Upper lobe of left lung (tissue), 6 donors: Measurements from ENCODE around the gene IGFBP5. TPM values are rescaled to one million over a fixed set of nuclear protein-coding genes. Genes with fewer than 3 reads are reported as not detected.

ENCODE experiments used
- ATAC-seq, 2 donors: fragments of 200-7000 bp; cut with Tn5 transposase; one replicate each; pipeline ENCODE4 v1.9.1; 2022; ENCODE audit warnings: mild to moderate bottlenecking in 2 of 2, moderate library complexity in 2 of 2; ENCODE audit not compliant: low FRiP score in 2 of 2
- DNase-seq, 2 donors: peaks; one replicate each; pipeline ENCODE4 v3.0.0-alpha.2; 2019 to 2020
- H3K27ac ChIP-seq, 4 donors: fragments of 200-600 bp; sonication (generic); one replicate each; pipeline ENCODE4 v1.5.1; 2016 to 2019
- H3K27me3 ChIP-seq, 4 donors: fragments of 200-600 bp; sonication (generic); one replicate each; pipeline ENCODE4 v1.5.1; 2017 to 2019
- H3K36me3 ChIP-seq, 4 donors: fragments of 200-600 bp; sonication (generic); one replicate each; pipeline ENCODE4 v1.5.1; 2016 to 2019
- H3K4me1 ChIP-seq, 4 donors: fragments of 200-600 bp; sonication (generic); one replicate each; pipeline ENCODE4 v1.5.1; 2018 to 2019
- H3K4me3 ChIP-seq, 4 donors: fragments of 200-600 bp; sonication (generic); one replicate each; pipeline ENCODE4 v1.5.1; 2017 to 2019; ENCODE audit warnings: mild to moderate bottlenecking in 2 of 4, moderate library complexity in 1 of 4
- H3K9me3 ChIP-seq, 4 donors: fragments of 200-600 bp; sonication (generic); one replicate each; pipeline ENCODE4 v1.5.1; 2018 to 2019
- EP300 ChIP-seq, 4 donors: sonication (generic); formaldehyde crosslinking; IDR thresholded peaks; one replicate each; pipeline ENCODE4 v1.5.1; 2017; ENCODE audit warnings: antibody characterized with exemption in 4 of 4, control low read depth in 2 of 4
- POLR2A ChIP-seq, 4 donors: fragments of 450-650 bp; IDR thresholded peaks; one replicate each; pipeline ENCODE4 v1.5.1; 2016 to 2017; ENCODE audit warnings: antibody characterized with exemption in 4 of 4, mild to moderate bottlenecking in 2 of 4
- POLR2AphosphoS5 ChIP-seq, 2 donors: sonication (generic); formaldehyde crosslinking; IDR thresholded peaks; one replicate each; pipeline ENCODE4 v1.5.1; 2017; ENCODE audit warnings: antibody characterized with exemption in 2 of 2
- WGBS, 2 donors: methylation state at CpG; one replicate each; pipeline ENCODE4 v1.1.5; 2017 to 2018; 5-methylcytosine and 5-hydroxymethylcytosine counted together
- total RNA-seq, 6 donors: library from RNA; depleted of rRNA in 4 of 6; stranded (reverse); fragments of >200 nt in 4 of 6; gene quantifications; one replicate each; pipeline versions ENCODE4 v1.1.0 to v1.2.1, GENCODE V29; 2016 to 2021
- TF ChIP-seq, protein P1 (sequence below), 6 experiments: fragments of 450-650 bp in 4 of 6; fragments of 200-600 bp in 2 of 6; sonication (generic) in 2 of 6; IDR thresholded peaks; one replicate each; pipeline ENCODE4 v1.5.1; 2016 to 2019; ENCODE audit warnings: antibody characterized with exemption in 6 of 6
- donor health status: DM: no; HTN: no; CAD: no; lungs with moderate emphysema.
- donor health status: DM: no; HTN: yes; CAD: no; lungs with severe emphysema.

IGFBP5 gene, protein sequence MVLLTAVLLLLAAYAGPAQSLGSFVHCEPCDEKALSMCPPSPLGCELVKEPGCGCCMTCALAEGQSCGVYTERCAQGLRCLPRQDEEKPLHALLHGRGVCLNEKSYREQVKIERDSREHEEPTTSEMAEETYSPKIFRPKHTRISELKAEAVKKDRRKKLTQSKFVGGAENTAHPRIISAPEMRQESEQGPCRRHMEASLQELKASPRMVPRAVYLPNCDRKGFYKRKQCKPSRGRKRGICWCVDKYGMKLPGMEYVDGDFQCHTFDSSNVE
- total RNA-seq, result 100 to 1,000 TPM in 3 of 6 donors, 10 to 100 TPM in 3; 41.9 to 304 (median 95.5) TPM

DNA sequence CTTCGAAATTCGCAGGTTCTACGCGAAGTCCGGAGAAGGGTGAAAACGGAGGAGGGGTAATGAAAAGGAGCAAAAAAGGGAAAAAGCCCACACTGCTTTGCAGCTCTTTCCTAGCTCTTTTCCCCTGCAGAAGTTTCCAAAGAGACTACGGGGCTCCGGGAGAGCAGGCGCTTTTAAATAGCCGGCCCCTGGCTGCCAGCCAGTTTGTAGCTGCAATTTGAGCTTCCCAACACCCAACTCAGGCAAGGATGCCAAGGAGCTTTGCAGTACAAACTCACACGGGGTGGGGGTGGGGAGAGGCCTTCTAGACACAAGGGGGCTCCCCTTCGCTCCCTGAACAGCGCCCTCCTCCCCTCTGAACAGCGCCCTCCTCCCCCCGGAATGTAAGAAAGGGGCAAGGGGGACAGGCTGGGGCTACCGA is at the start of gene IGFBP5:
Gene IGFBP5 (minus strand): TSS at position 149 of the 421 bp plus-strand sequence. CDS start 774 bp downstream, outside the sequence.
- Histone ChIP-seq H3K27ac (peak within 1 kb of the TSS; percentile 27 to 66 (median 40)), H3K27me3 (peaks cover 0 to 18% (median 6%) of the 10 kb centered on the region in 4 donors), H3K4me1 (peaks cover 41 to 52% (median 46%) of the 10 kb centered on the region in 4 donors), H3K9me3 (no peaks in the 10 kb centered on the region), H3K36me3 (no peaks in the 10 kb centered on the region), H3K4me3 (peak within 1 kb of the TSS; percentile 24 to 46 (median 44))
- 13 to 16% methylated on average over 13 to 16 of the region's 16 CpGs for WGBS, 2 donors
- ATAC-seq (peak in 1 of 2 donors; percentile 13), DNase-seq (peak in 1 of 2 donors; percentile 47)
- TF ChIP-seq POLR2AphosphoS5 (IDR thresholded peaks at IDR 0.05) (peak in 1 of 2 donors; percentile 45), POLR2A (IDR thresholded peaks at IDR 0.05) (peak in 1 of 4 donors; percentile 37)
- TF ChIP-seq, protein P1, sequence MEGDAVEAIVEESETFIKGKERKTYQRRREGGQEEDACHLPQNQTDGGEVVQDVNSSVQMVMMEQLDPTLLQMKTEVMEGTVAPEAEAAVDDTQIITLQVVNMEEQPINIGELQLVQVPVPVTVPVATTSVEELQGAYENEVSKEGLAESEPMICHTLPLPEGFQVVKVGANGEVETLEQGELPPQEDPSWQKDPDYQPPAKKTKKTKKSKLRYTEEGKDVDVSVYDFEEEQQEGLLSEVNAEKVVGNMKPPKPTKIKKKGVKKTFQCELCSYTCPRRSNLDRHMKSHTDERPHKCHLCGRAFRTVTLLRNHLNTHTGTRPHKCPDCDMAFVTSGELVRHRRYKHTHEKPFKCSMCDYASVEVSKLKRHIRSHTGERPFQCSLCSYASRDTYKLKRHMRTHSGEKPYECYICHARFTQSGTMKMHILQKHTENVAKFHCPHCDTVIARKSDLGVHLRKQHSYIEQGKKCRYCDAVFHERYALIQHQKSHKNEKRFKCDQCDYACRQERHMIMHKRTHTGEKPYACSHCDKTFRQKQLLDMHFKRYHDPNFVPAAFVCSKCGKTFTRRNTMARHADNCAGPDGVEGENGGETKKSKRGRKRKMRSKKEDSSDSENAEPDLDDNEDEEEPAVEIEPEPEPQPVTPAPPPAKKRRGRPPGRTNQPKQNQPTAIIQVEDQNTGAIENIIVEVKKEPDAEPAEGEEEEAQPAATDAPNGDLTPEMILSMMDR (IDR thresholded peaks at IDR 0.05), result no peak

DNA sequence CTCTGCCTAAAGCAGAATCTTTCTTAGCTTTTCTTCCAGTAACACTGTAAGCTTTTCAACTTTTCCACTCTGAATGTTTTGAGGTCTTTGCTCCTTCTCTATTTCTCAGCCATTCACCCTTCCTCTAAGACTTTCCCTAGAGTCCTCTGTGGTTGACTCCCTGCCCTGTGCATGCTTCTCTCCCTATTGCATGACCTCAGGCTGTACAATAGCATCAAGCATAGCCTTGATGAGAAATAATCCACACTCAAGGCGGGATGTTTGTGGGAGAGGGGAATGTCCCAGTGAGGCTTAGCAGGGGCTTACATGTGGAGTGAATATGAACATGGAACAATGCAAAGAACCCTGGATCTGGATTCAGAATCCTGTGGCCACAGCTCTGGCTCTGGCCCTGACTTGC is 48.4 kb upstream of the IGFBP5 start:
- no peak for ATAC-seq
- Histone ChIP-seq H3K27me3 (no peaks in the 10 kb centered on the region), H3K36me3 (no peaks in the 10 kb centered on the region), H3K27ac (no peak overlapping the region), H3K4me3 (no peak overlapping the region), H3K4me1 (peaks cover 10 to 25% (median 17%) of the 10 kb centered on the region in 4 donors), H3K9me3 (no peaks in the 10 kb centered on the region)
- WGBS, 2 donors, result 80 to 91% methylated on average over 1 of the region's 1 CpG
- DNase-seq, result no peak
- TF ChIP-seq POLR2AphosphoS5 (IDR thresholded peaks at IDR 0.05) (no peak), POLR2A (IDR thresholded peaks at IDR 0.05) (no peak), EP300 (IDR thresholded peaks at IDR 0.05) (no peak)
- TF ChIP-seq, protein P1 (IDR thresholded peaks at IDR 0.05), result no peak

DNA sequence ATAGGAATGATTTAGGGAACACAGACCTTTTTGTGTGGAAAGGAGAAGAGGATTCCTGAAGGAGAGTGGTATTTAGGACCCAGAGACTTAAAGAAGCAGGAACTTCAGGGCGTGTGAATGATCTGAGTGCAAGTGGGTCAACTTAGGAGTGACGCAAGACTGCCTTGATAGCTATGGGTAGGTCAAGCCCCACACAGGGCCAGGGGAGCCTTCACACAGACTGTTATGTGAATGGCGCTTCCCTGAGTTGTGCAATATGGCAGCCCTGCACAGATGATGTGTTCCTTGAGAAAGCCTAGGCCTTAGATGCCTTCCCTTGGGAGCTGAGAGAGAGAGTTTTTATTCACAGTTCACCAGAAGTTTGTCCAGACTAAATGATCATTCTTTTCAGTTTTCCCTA is 47.1 kb upstream of the IGFBP5 start:
- TF ChIP-seq POLR2A (IDR thresholded peaks at IDR 0.05) (no peak), POLR2AphosphoS5 (IDR thresholded peaks at IDR 0.05) (peak; percentile 45 to 82), EP300 (IDR thresholded peaks at IDR 0.05) (peak in 2 of 4 donors; percentile 11 to 60)
- TF ChIP-seq, protein P1 (IDR thresholded peaks at IDR 0.05), result no peak
- ATAC-seq (peak; percentile 35 to 74), DNase-seq (peak in 1 of 2 donors; percentile 28)
- peaks cover 10 to 25% (median 17%) of the 10 kb centered on the region in 4 donors for H3K4me1 ChIP-seq
- 62 to 81% methylated on average over 3 of the region's 3 CpGs for WGBS, 2 donors
- no peak overlapping the region for H3K4me3 ChIP-seq
- H3K36me3 ChIP-seq, result no peaks in the 10 kb centered on the region
- H3K27me3 ChIP-seq, result no peaks in the 10 kb centered on the region
- no peak overlapping the region for H3K27ac ChIP-seq
- no peaks in the 10 kb centered on the region for H3K9me3 ChIP-seq

DNA sequence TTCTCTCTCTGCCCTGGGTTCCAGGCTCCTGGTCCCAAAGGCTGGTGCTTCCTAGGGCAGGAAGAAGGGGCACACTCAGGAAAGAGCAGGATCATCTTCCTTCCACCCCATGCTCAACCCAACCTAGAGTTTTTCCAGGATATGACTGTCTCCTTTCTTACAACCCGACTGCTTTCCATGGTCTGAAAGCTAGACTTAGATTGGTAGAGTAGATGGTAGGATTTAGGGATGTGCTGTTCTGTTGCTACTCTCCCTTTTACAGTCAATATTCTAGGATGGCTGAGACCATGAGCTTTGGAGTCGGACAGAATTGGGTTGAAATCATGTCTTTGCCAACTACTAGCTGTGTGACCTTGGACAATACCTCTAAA is 45.9 kb upstream of the IGFBP5 start:
- H3K27me3 ChIP-seq, result no peaks in the 10 kb centered on the region
- no peak overlapping the region for H3K4me3 ChIP-seq
- TF ChIP-seq EP300 (IDR thresholded peaks at IDR 0.05), result no peak
- peak in 1 of 2 donors; percentile 8 for ATAC-seq
- no peaks in the 10 kb centered on the region for H3K9me3 ChIP-seq
- WGBS, 2 donors, result 75 to 79% methylated on average over 2 of the region's 2 CpGs
- no peak for DNase-seq
- H3K36me3 ChIP-seq, result no peaks in the 10 kb centered on the region
- H3K27ac ChIP-seq, result peak overlapping the region in 3 of 4 donors; percentile 8 to 44 (median 12)
- H3K4me1 ChIP-seq, result peaks cover 10 to 25% (median 17%) of the 10 kb centered on the region in 4 donors

DNA sequence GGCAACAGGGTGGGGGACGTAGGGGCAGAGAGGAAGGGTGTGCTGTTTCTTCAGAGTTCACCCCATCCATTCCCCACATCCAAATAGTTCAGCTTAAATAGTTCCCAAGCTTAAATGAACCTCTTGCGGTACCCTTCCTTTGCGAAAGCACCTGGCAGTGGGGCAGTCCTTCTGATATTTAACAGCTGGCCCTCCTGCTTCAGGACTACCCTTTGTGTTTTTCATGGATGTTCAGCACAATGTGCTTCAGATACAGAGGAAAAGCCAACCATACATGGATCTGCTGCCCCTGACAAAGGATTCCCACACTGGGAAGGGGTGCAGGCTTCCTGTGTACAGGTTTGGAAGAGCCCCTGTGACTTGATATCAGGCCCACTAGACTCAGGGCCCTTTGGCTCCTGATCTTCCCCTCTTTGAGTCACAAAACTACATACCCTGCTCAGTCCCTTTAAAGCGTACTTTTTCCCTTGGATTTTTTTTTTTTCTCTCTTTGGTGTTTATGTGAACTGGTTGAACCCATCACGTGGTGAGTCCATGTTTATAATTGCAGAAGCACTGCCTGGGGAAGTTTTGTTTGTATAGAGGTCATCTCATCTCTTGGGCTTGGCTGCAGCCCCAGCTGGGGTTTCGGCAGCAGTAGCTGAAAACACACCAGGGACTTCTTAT is 45.3 kb upstream of the IGFBP5 start:
- H3K27ac ChIP-seq, result peak overlapping the region in 3 of 4 donors; percentile 8 to 44 (median 12)
- no peak for TF ChIP-seq POLR2AphosphoS5 (IDR thresholded peaks at IDR 0.05)
- TF ChIP-seq, protein P1 (IDR thresholded peaks at IDR 0.05), result no peak
- no peak for TF ChIP-seq EP300 (IDR thresholded peaks at IDR 0.05)
- TF ChIP-seq POLR2A (IDR thresholded peaks at IDR 0.05), result no peak
- no peaks in the 10 kb centered on the region for H3K36me3 ChIP-seq
- 52 to 68% methylated on average over 6 of the region's 6 CpGs for WGBS, 2 donors
- no peaks in the 10 kb centered on the region for H3K27me3 ChIP-seq
- peaks cover 10 to 25% (median 17%) of the 10 kb centered on the region in 4 donors for H3K4me1 ChIP-seq
- no peak overlapping the region for H3K4me3 ChIP-seq
- ATAC-seq (peak; percentile 24 to 42), DNase-seq (no peak)
- H3K9me3 ChIP-seq, result no peaks in the 10 kb centered on the region
